GM04504 (cell line): ENCODE data around the gene IFNL2.
"Not testable (repeated sequence)": the region's sequence is repeated elsewhere in the genome, so short reads cannot be mapped to it uniquely, and the experiment has no call there.

Experiments
- DNase-seq: peaks from one replicate; pipeline ENCODE4 v3.0.0-alpha.2; 2012; ENCODE audit warnings: low read depth

The IFNL2 gene

GRCh38 chr19:39253374-39254149 lies 14.6 kb upstream of the IFNL2 start:
- DNase-seq, result no peak

GRCh38 chr19:39254531-39255345 lies 13.5 kb upstream of the IFNL2 start:
- DNase-seq, result no peak

GRCh38 chr19:39257227-39257626 lies 11.0 kb upstream of the IFNL2 start:
- no peak for DNase-seq

- no peak for DNase-seq
Measured at GRCh38 chr19:39261704-39262103, 6.5 kb upstream of the IFNL2 start.

GRCh38 chr19:39262496-39262895 lies 5.7 kb upstream of the IFNL2 start:
- DNase-seq, result no peak

- DNase-seq, result no peak
Measured at GRCh38 chr19:39263912-39264305, 4.3 kb upstream of the IFNL2 start.

- DNase-seq, result no peak
Measured at GRCh38 chr19:39264306-39265290, 3.6 kb upstream of the IFNL2 start.

GRCh38 chr19:39265321-39265916 lies 2.8 kb upstream of the IFNL2 start:
- no peak for DNase-seq

- DNase-seq, result not testable (repeated sequence)
Measured at GRCh38 chr19:39268531-39269223, 481 bp downstream of the IFNL2 start.

- not testable (repeated sequence) for DNase-seq
Measured at GRCh38 chr19:39269369-39269768, 1.2 kb downstream of the IFNL2 start.

- DNase-seq, result no peak
Measured at GRCh38 chr19:39270036-39270871, 2.1 kb downstream of the IFNL2 start.

- DNase-seq, result not testable (repeated sequence)
Measured at GRCh38 chr19:39273859-39274258, 5.7 kb downstream of the IFNL2 start.

GRCh38 chr19:39275578-39275977 lies 7.4 kb downstream of the IFNL2 start:
- no peak for DNase-seq

- no peak for DNase-seq
Measured at GRCh38 chr19:39276740-39277139, 8.5 kb downstream of the IFNL2 start.

GRCh38 chr19:39277598-39277997 lies 9.4 kb downstream of the IFNL2 start:
- no peak for DNase-seq

GRCh38 chr19:39282021-39282420 lies 13.8 kb downstream of the IFNL2 start:
- DNase-seq, result no peak

GRCh38 chr19:39284032-39284431 lies 15.8 kb downstream of the IFNL2 start:
- DNase-seq, result no peak

GRCh38 chr19:39293394-39293793 lies 25.2 kb downstream of the IFNL2 start:
- DNase-seq, result no peak

GRCh38 chr19:39296055-39296645 lies 28.0 kb downstream of the IFNL2 start, which contains the start of gene IFNL1:
IFNL1 (plus strand) TSS chr19:39296407; CDS start chr19:39296422, 15 bp downstream.
- DNase-seq, result no peak

GRCh38 chr19:39296906-39297305 lies 28.7 kb downstream of the IFNL2 start:
- DNase-seq, result no peak
